K562 (cell line): ENCODE measurements around the gene KCNG4. TPM values are rescaled to one million over a fixed set of nuclear protein-coding genes. Genes with fewer than 3 reads are reported as not detected.
A peak's percentile ranks its signal among the peaks of the same experiment; 100 is the strongest.

Experiments
- BMI1 ChIP-seq: fragments of 150-350 bp; IDR thresholded peaks from 2 replicates; pipeline ENCODE4 v1.6.1; 2014; ENCODE audit warnings: low read length
- CHD4 ChIP-seq: fragments of 200-600 bp; sonication (generic); IDR thresholded peaks from 3 replicates; pipeline ENCODE4 v1.6.1; 2012; ENCODE audit warnings: low read depth, mild to moderate bottlenecking, mixed read lengths, low read length, inconsistent platforms; ENCODE audit not compliant: insufficient read depth, insufficient replicate concordance, poor library complexity, severe bottlenecking
- CREB1 ChIP-seq, 2 experiments: sonication (generic) in 1 of 2; formaldehyde crosslinking in 1 of 2; IDR thresholded peaks; 2 replicates each; pipeline versions ENCODE4 v1.6.1 to v1.8.0; 2012 to 2022; ENCODE audit warnings: inconsistent platforms in 1 of 2, mild to moderate bottlenecking in 1 of 2, missing genetic modification reagents in 1 of 2, moderate library complexity in 1 of 2
- CTBP1 ChIP-seq: fragments of 450-650 bp; IDR thresholded peaks from 2 replicates; pipeline ENCODE4 v1.6.1; 2016; ENCODE audit warnings: borderline replicate concordance
- FOXA1 ChIP-seq: fragments of 450-650 bp; IDR thresholded peaks from 2 replicates; pipeline ENCODE4 v1.6.1; 2016; ENCODE audit warnings: mild to moderate bottlenecking, borderline replicate concordance
- FUS ChIP-seq: fragments of 200-400 bp; formaldehyde crosslinking; optimal IDR thresholded peaks from 2 replicates; pipeline ENCODE3; 2017; ENCODE audit warnings: low read depth, low read length
- GABPA ChIP-seq: fragments of 200-800 bp; sonication (Bioruptor generic); conservative IDR thresholded peaks from 2 replicates; pipeline ENCODE4 v1.6.1; 2016; ENCODE audit warnings: low read depth, missing genetic modification characterization, missing compliant biosample characterization
- HMBOX1 ChIP-seq: sonication (generic); IDR thresholded peaks from 2 replicates; pipeline ENCODE4 v1.6.1; 2016
- KLF1 ChIP-seq: fragments of 450-650 bp; IDR thresholded peaks from 2 replicates; pipeline ENCODE4 v1.6.1; 2016; ENCODE audit warnings: missing genetic modification characterization, missing compliant biosample characterization
- KLF16 ChIP-seq: IDR thresholded peaks from 2 replicates; pipeline ENCODE4 v1.6.1; 2016; ENCODE audit warnings: antibody characterized with exemption
- NBN ChIP-seq: fragments of 450-650 bp; IDR thresholded peaks from 2 replicates; pipeline ENCODE4 v1.6.1; 2016; ENCODE audit warnings: low read depth, mild to moderate bottlenecking
- NR2C1 ChIP-seq, 2 experiments: fragments of 450-650 bp; IDR thresholded peaks; 2 replicates each; pipeline ENCODE4 v1.6.1; 2017; ENCODE audit warnings: mild to moderate bottlenecking in 2 of 2, antibody characterized with exemption in 1 of 2, inconsistent platforms in 1 of 2, missing compliant biosample characterization in 1 of 2, missing genetic modification characterization in 1 of 2
- PCBP2 ChIP-seq: fragments of 200-400 bp; formaldehyde crosslinking; IDR thresholded peaks from 2 replicates; pipeline ENCODE4 v1.6.1; 2018; ENCODE audit warnings: low read length, low read depth, mild to moderate bottlenecking, moderate library complexity; ENCODE audit not compliant: poor library complexity, severe bottlenecking
- POLR2A ChIP-seq: fragments of 450-650 bp; conservative IDR thresholded peaks from 2 replicates; pipeline ENCODE4 v1.6.1; 2016
- RAD21 ChIP-seq, 2 experiments: fragments of 250-450 bp in 1 of 2; fragments of 450-650 bp in 1 of 2; sonication (Bioruptor Pico) in 1 of 2; formaldehyde crosslinking in 1 of 2; IDR thresholded peaks in 1 of 2; conservative IDR thresholded peaks in 1 of 2; 2 replicates each; pipeline versions ENCODE4 v1.4.0 to v1.8.0; 2020 to 2022; ENCODE audit warnings: mild to moderate bottlenecking in 2 of 2, moderate library complexity in 1 of 2
- RNF2 ChIP-seq: sonication (generic); IDR thresholded peaks from 2 replicates; pipeline ENCODE4 v1.6.1; 2016
- SMAD3 ChIP-seq: fragments of 450-650 bp; formaldehyde crosslinking; conservative IDR thresholded peaks from 2 replicates; pipeline ENCODE4 v1.4.0; 2020; ENCODE audit warnings: mild to moderate bottlenecking
- ZNF24 ChIP-seq: fragments of 450-650 bp; IDR thresholded peaks from 2 replicates; pipeline ENCODE4 v1.6.1; 2016
- polyA plus RNA-seq, 8 experiments: library from polyadenylated mRNA; depleted of rRNA in 4 of 8; stranded (reverse) in 5 of 8; unstranded in 3 of 8; fragments of >200 nt; fragmentation: Nextera tagmentation in 2 of 8; fragmentation: Illumina TruSeq in 1 of 8; extraction: Ambion mirVana in 2 of 8; extraction: Trizol in 1 of 8; gene quantifications; 2 replicates each; pipeline versions ENCODE4 v1.2.1 to v1.2.3, GENCODE V29; 2011 to 2014; ENCODE audit warnings: inconsistent platforms in 1 of 8, missing spikeins in 1 of 8
- total RNA-seq, 7 experiments: library from RNA; depleted of rRNA in 6 of 7; stranded (reverse); fragments of >200 nt in 6 of 7; fragmentation: Illumina TruSeq in 2 of 7; extraction: Trizol in 2 of 7; gene quantifications; 2 replicates each; pipeline versions ENCODE4 v1.2.1 to v1.2.3, GENCODE V29; 2011 to 2021; ENCODE audit warnings: low replicate concordance in 1 of 7
- TF ChIP-seq, protein P1 (sequence below): fragments of 200-800 bp; sonication (Bioruptor generic); IDR thresholded peaks from 2 replicates; pipeline ENCODE4 v1.6.1; 2017; ENCODE audit warnings: missing genetic modification characterization, missing compliant biosample characterization
- TF ChIP-seq, protein P2 (sequence below), 2 experiments: fragments of 150-350 bp in 1 of 2; IDR thresholded peaks; 2 replicates each; pipeline ENCODE4 v1.6.1; 2012 to 2016; ENCODE audit warnings: low read depth in 2 of 2, low read length in 2 of 2, mild to moderate bottlenecking in 1 of 2, moderate library complexity in 1 of 2

Gene KCNG4
- total and polyA plus RNA-seq, 9 of the 15 experiments (the other 6 are each of a cell fraction or from before 2014, with no cell fraction given) = not detected

DNA sequence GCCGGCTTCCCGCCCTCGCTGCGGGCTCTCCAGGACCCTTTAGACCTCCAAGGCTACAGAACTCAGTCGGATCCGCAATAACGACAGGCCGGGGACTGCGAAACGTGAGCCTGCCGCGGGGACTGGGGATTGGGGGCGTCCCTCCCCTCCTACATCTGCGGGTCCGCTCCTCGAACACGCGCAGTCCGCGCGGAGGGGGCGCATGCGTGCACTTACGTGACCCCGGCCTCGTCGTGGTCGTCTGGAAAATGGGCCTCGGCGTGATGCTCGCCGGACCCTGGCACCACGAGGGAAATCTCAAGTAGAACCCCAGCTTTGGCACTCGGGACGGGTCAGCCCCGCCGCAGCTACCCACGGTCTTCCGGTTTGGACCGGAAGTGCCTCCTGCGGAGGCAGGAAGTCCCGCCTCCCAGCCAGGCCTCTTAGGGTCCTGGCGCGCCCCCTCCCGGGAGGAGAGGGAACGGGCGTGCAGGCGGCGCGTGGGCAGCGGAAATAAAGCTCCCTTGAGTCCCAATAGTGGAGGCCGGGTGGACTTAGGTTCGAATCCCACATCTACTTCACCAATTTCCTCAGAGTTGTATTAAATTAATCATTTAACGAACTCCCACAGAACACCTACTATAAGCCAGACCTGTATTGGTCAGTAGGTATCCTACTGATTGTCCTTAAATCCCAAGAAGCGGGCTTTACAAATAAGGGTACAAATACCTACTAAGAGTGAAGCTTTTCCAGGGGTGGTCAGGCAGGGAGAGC lies 53.0 kb downstream of the KCNG4 start, which contains the start of gene TAF1C (continued):
- TF ChIP-seq FUS (no peak), HMBOX1 (no peak), POLR2A (peak; percentile 87), FOXA1 (no peak), ZNF24 (peak; percentile 51; the same call in 1 of the 2 replicates), KLF1 (tag) (0 out of 2 replicates have a peak, but pooled peaks have one; percentile 50), RAD21 (CRISPR knock-in tag; conservative IDR thresholded peaks at IDR 0.05 in 1 of 2, IDR thresholded peaks at IDR 0.05 in 1 of 2) (peak; percentile 80 to 89), CREB1 (IDR thresholded peaks at IDR 0.05) (peak; percentile 46; the same call in 1 of the 2 replicates), CREB1 (CRISPR knock-in tag; IDR thresholded peaks at IDR 0.05) (peak; percentile 53; the same call in 1 of the 2 replicates), GABPA (tag) (peak; percentile 100), NR2C1 (IDR thresholded peaks at IDR 0.05) (peak; percentile 73), NR2C1 (tag; IDR thresholded peaks at IDR 0.05) (peak; percentile 70), SMAD3 (CRISPR knock-in tag) (0 out of 2 replicates have a peak, but pooled peaks have one; percentile 23), CTBP1 (peak; percentile 85; the same call in 1 of the 2 replicates), BMI1 (no peak), CHD4 (no peak), RNF2 (peak; percentile 32; the same call in 1 of the 2 replicates), KLF16 (peak; percentile 78), PCBP2 (no peak), NBN (no peak)
- TF ChIP-seq, protein P1, sequence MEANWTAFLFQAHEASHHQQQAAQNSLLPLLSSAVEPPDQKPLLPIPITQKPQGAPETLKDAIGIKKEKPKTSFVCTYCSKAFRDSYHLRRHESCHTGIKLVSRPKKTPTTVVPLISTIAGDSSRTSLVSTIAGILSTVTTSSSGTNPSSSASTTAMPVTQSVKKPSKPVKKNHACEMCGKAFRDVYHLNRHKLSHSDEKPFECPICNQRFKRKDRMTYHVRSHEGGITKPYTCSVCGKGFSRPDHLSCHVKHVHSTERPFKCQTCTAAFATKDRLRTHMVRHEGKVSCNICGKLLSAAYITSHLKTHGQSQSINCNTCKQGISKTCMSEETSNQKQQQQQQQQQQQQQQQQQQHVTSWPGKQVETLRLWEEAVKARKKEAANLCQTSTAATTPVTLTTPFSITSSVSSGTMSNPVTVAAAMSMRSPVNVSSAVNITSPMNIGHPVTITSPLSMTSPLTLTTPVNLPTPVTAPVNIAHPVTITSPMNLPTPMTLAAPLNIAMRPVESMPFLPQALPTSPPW = peak; percentile 69
- TF ChIP-seq, protein P2, sequence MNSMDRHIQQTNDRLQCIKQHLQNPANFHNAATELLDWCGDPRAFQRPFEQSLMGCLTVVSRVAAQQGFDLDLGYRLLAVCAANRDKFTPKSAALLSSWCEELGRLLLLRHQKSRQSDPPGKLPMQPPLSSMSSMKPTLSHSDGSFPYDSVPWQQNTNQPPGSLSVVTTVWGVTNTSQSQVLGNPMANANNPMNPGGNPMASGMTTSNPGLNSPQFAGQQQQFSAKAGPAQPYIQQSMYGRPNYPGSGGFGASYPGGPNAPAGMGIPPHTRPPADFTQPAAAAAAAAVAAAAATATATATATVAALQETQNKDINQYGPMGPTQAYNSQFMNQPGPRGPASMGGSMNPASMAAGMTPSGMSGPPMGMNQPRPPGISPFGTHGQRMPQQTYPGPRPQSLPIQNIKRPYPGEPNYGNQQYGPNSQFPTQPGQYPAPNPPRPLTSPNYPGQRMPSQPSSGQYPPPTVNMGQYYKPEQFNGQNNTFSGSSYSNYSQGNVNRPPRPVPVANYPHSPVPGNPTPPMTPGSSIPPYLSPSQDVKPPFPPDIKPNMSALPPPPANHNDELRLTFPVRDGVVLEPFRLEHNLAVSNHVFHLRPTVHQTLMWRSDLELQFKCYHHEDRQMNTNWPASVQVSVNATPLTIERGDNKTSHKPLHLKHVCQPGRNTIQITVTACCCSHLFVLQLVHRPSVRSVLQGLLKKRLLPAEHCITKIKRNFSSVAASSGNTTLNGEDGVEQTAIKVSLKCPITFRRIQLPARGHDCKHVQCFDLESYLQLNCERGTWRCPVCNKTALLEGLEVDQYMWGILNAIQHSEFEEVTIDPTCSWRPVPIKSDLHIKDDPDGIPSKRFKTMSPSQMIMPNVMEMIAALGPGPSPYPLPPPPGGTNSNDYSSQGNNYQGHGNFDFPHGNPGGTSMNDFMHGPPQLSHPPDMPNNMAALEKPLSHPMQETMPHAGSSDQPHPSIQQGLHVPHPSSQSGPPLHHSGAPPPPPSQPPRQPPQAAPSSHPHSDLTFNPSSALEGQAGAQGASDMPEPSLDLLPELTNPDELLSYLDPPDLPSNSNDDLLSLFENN (IDR thresholded peaks at IDR 0.05; ENCODE audit: low read depth in 2 of 2, low read length in 2 of 2) = peak in 1 of 2 experiments; percentile 71; a peak in 1 of 4 replicates
